H1 (cell line): ENCODE results near the gene EFCAB13. TPM values are rescaled to one million over a fixed set of nuclear protein-coding genes. Genes with fewer than 3 reads are reported as not detected.

Experiments used
- CTCF ChIA-PET: fragments of 300-600 bp; sonication (Branson Sonifier 250); formaldehyde crosslinking; loops from one replicate; lab custom pipeline; 2021; ENCODE audit not compliant: partially characterized antibody; lab: Charles Lee
- POLR2A ChIA-PET: fragments of 300-600 bp; sonication (Branson Sonifier 250); formaldehyde crosslinking; loops from one replicate; lab custom pipeline; 2021; ENCODE audit warnings: inconsistent platforms; ENCODE audit not compliant: partially characterized antibody; lab: Charles Lee
- DNase-seq, 2 experiments: peaks; one replicate each; pipeline versions ENCODE4 v3.0.0 to v3.0.0-alpha.2; 2010 to 2022; ENCODE audit warnings: low spot score in 2 of 2, low read depth in 1 of 2, mixed read lengths in 1 of 2
- FAIRE-seq: peaks from 2 replicates; lab custom pipeline; 2011; peaks lifted over from hg19 to GRCh38; lab: Jason Lieb, UNC
- H2AFZ ChIP-seq: 2 replicates; pipeline ENCODE4 v1.8.1; 2012; ENCODE audit warnings: low read length, inconsistent platforms
- H2AK5ac ChIP-seq: 2 replicates; pipeline ENCODE4 v1.6.1; 2013; ENCODE audit warnings: low read depth, low read length
- H2BK120ac ChIP-seq: replicated peaks from 2 replicates; pipeline ENCODE3; 2013; ENCODE audit warnings: low read depth, low read length, inconsistent platforms
- H2BK12ac ChIP-seq: 2 replicates; pipeline ENCODE4 v1.6.1; 2013; ENCODE audit warnings: low read depth, low read length
- H2BK15ac ChIP-seq: 2 replicates; pipeline ENCODE4 v1.6.1; 2013; ENCODE audit warnings: low read length
- H2BK20ac ChIP-seq: 2 replicates; pipeline ENCODE4 v1.6.1; 2013; ENCODE audit warnings: low read length
- H2BK5ac ChIP-seq: 2 replicates; pipeline ENCODE4 v1.6.1; 2013; ENCODE audit warnings: low read depth, low read length
- H3K14ac ChIP-seq: 2 replicates; pipeline ENCODE4 v1.6.1; 2013; ENCODE audit warnings: inconsistent platforms; ENCODE audit not compliant: insufficient read length
- H3K18ac ChIP-seq: 2 replicates; pipeline ENCODE4 v1.6.1; 2013; ENCODE audit warnings: low read length; ENCODE audit errors: extremely low read depth
- H3K23ac ChIP-seq: 2 replicates; pipeline ENCODE4 v1.6.1; 2013; ENCODE audit warnings: inconsistent platforms; ENCODE audit not compliant: insufficient read length
- H3K23me2 ChIP-seq: 2 replicates; pipeline ENCODE4 v1.6.1; 2013; ENCODE audit warnings: low read depth, low read length
- H3K27ac ChIP-seq: 2 replicates; pipeline ENCODE4 v1.6.1; 2011; ENCODE audit warnings: low read depth, low read length, inconsistent platforms
- H3K27me3 ChIP-seq, 4 experiments: replicated peaks in 1 of 4; 1 replicate in 1 of 4; 2 replicates in 3 of 4; pipeline versions ENCODE4 v1.6.1 to v1.8.1; 2011 to 2013; ENCODE audit warnings: low read length in 3 of 4, mild to moderate bottlenecking in 3 of 4, inconsistent platforms in 2 of 4, mixed read lengths in 2 of 4, moderate library complexity in 1 of 4; ENCODE audit not compliant: control insufficient read depth in 3 of 4, insufficient read depth in 3 of 4; ENCODE audit errors: extremely low read depth in 1 of 4
- H3K36me3 ChIP-seq, 4 experiments: 2 replicates each; pipeline versions ENCODE4 v1.6.1 to v1.8.1; 2011 to 2013; ENCODE audit warnings: mild to moderate bottlenecking in 4 of 4, low read length in 3 of 4, moderate library complexity in 2 of 4, control low read depth in 1 of 4, inconsistent platforms in 1 of 4; ENCODE audit not compliant: insufficient read depth in 4 of 4, control insufficient read depth in 2 of 4
- H3K4ac ChIP-seq: replicated peaks from 2 replicates; pipeline ENCODE3; 2013; ENCODE audit warnings: low read length, low read depth, mixed read lengths, inconsistent platforms; ENCODE audit not compliant: insufficient read length
- H3K4me1 ChIP-seq, 4 experiments: replicated peaks in 1 of 4; 1 replicate in 1 of 4; 2 replicates in 3 of 4; pipeline versions ENCODE4 v1.6.1 to v1.8.1; 2011 to 2013; ENCODE audit warnings: low read length in 3 of 4, inconsistent platforms in 2 of 4, mixed read lengths in 1 of 4; ENCODE audit not compliant: insufficient read depth in 4 of 4, control insufficient read depth in 3 of 4
- H3K4me2 ChIP-seq, 2 experiments: 2 replicates each; pipeline versions ENCODE4 v1.6.1 to v1.8.1; 2011 to 2013; ENCODE audit warnings: low read depth in 2 of 2, low read length in 2 of 2, control low read depth in 1 of 2, inconsistent platforms in 1 of 2, mild to moderate bottlenecking in 1 of 2; ENCODE audit not compliant: insufficient read depth in 1 of 2
- H3K4me3 ChIP-seq, 4 experiments: fragments of 200-600, 300-600 bp in 1 of 4; sonication (generic), shearing (Covaris generic), sonication (Bioruptor Twin) in 1 of 4; 2 replicates each; pipeline versions ENCODE4 v1.5.1 to v1.8.1; 2011 to 2016; ENCODE audit warnings: low read length in 4 of 4, low read depth in 3 of 4, control low read depth in 2 of 4, inconsistent platforms in 2 of 4, mild to moderate bottlenecking in 2 of 4, mixed read lengths in 1 of 4, moderate library complexity in 1 of 4; ENCODE audit not compliant: insufficient read depth in 2 of 4; ENCODE audit errors: extremely low read depth in 1 of 4
- H3K56ac ChIP-seq: replicated peaks from 2 replicates; pipeline ENCODE3; 2013; ENCODE audit warnings: low read depth, mild to moderate bottlenecking, mixed read lengths, low read length, inconsistent platforms; ENCODE audit not compliant: insufficient read length
- H3K79me1 ChIP-seq: 2 replicates; pipeline ENCODE4 v1.6.1; 2013; ENCODE audit warnings: low read depth, low read length, control low read depth
- H3K79me2 ChIP-seq, 2 experiments: 2 replicates each; pipeline versions ENCODE4 v1.6.1 to v1.8.1; 2012 to 2013; ENCODE audit warnings: low read length in 2 of 2, mild to moderate bottlenecking in 2 of 2, inconsistent platforms in 1 of 2; ENCODE audit not compliant: insufficient read depth in 2 of 2, control insufficient read depth in 1 of 2
- H3K9ac ChIP-seq, 4 experiments: replicated peaks in 1 of 4; 1 replicate in 1 of 4; 2 replicates in 3 of 4; pipeline versions ENCODE4 v1.6.1 to v1.8.1; 2011 to 2013; ENCODE audit warnings: low read depth in 3 of 4, low read length in 3 of 4, control low read depth in 2 of 4, mild to moderate bottlenecking in 2 of 4, moderate library complexity in 2 of 4, inconsistent platforms in 1 of 4; ENCODE audit errors: extremely low read depth in 1 of 4
- H3K9me3 ChIP-seq, 2 experiments: 2 replicates each; pipeline versions ENCODE4 v1.6.1 to v1.8.1; 2012 to 2013; ENCODE audit warnings: mild to moderate bottlenecking in 2 of 2, moderate library complexity in 2 of 2, control low read depth in 1 of 2, inconsistent platforms in 1 of 2, low read depth in 1 of 2, low read length in 1 of 2, mixed read lengths in 1 of 2; ENCODE audit not compliant: insufficient read depth in 2 of 2
- H4K20me1 ChIP-seq, 2 experiments: replicated peaks in 1 of 2; 2 replicates each; pipeline versions ENCODE3 to v1.8.1; 2011 to 2013; ENCODE audit warnings: inconsistent platforms in 2 of 2, low read length in 2 of 2, mild to moderate bottlenecking in 1 of 2; ENCODE audit not compliant: insufficient read depth in 2 of 2, control insufficient read depth in 1 of 2
- H4K5ac ChIP-seq: 2 replicates; pipeline ENCODE4 v1.6.1; 2013; ENCODE audit warnings: low read length, low read depth, mixed read lengths, inconsistent platforms; ENCODE audit not compliant: insufficient read length
- H4K8ac ChIP-seq: 2 replicates; pipeline ENCODE4 v1.8.0; 2013; ENCODE audit warnings: mild to moderate bottlenecking, moderate library complexity, low read length, inconsistent platforms; ENCODE audit not compliant: insufficient read depth; ENCODE audit errors: extremely low read depth
- H4K91ac ChIP-seq: replicated peaks from 2 replicates; pipeline ENCODE3; 2013; ENCODE audit warnings: low read length, mixed read lengths, inconsistent platforms; ENCODE audit not compliant: insufficient read length
- CEBPB ChIP-seq: IDR thresholded peaks from 2 replicates; pipeline ENCODE4 v1.6.1; 2012; ENCODE audit warnings: low read depth, low read length
- CHD1 ChIP-seq: IDR thresholded peaks from 2 replicates; pipeline ENCODE4 v1.6.1; 2012; ENCODE audit warnings: low read depth, low read length, improper control_type of control experiment
- CREB1 ChIP-seq: IDR thresholded peaks from 2 replicates; pipeline ENCODE4 v1.6.1; 2012; ENCODE audit warnings: inconsistent platforms
- FOSL1 ChIP-seq: IDR thresholded peaks from 2 replicates; pipeline ENCODE4 v1.6.1; 2011; ENCODE audit warnings: mild to moderate bottlenecking, low read depth, low read length, moderate library complexity; ENCODE audit not compliant: insufficient read depth
- HDAC2 ChIP-seq, 2 experiments: fragments of 300-600 bp in 1 of 2; sonication (generic) in 1 of 2; IDR thresholded peaks; 2 replicates each; pipeline ENCODE4 v1.6.1; 2011 to 2012; ENCODE audit warnings: low read depth in 2 of 2, low read length in 2 of 2, mild to moderate bottlenecking in 2 of 2, moderate library complexity in 2 of 2, borderline replicate concordance in 1 of 2, inconsistent platforms in 1 of 2
- JUN ChIP-seq: IDR thresholded peaks from 2 replicates; pipeline ENCODE4 v1.6.1; 2011; ENCODE audit warnings: low read depth, mild to moderate bottlenecking, improper control_type of control experiment, low read length
- KDM1A ChIP-seq: fragments of 200-600, 300-600 bp; sonication (generic); IDR thresholded peaks from 2 replicates; pipeline ENCODE4 v1.7.1; 2016; ENCODE audit warnings: mild to moderate bottlenecking, low read length, borderline replicate concordance
- PHF8 ChIP-seq: fragments of 200-600 bp; sonication (generic); conservative IDR thresholded peaks from 2 replicates; pipeline ENCODE4 v1.7.1; 2012; ENCODE audit warnings: low read depth, mild to moderate bottlenecking, inconsistent platforms, low read length, moderate library complexity
- POLR2A ChIP-seq, 2 experiments: IDR thresholded peaks; 1 replicate in 1 of 2; 2 replicates in 1 of 2; pipeline ENCODE4 v1.6.1; 2011; ENCODE audit warnings: low read depth in 2 of 2, low read length in 2 of 2, mild to moderate bottlenecking in 2 of 2; ENCODE audit errors: control extremely low read depth in 1 of 2
- POLR2AphosphoS5 ChIP-seq: IDR thresholded peaks from 2 replicates; pipeline ENCODE4 v1.6.1; 2011; ENCODE audit warnings: low read depth, low read length
- RBBP5 ChIP-seq: IDR thresholded peaks from 2 replicates; pipeline ENCODE4 v1.7.1; 2012; ENCODE audit warnings: low read depth, mild to moderate bottlenecking, inconsistent platforms, low read length, moderate library complexity, borderline replicate concordance
- RXRA ChIP-seq: IDR thresholded peaks from 2 replicates; pipeline ENCODE4 v1.6.1; 2011; ENCODE audit warnings: low read depth, mild to moderate bottlenecking, low read length, moderate library complexity; ENCODE audit not compliant: insufficient read depth
- SIRT6 ChIP-seq: IDR thresholded peaks from one replicate; pipeline ENCODE4 v1.7.1; 2012; ENCODE audit warnings: low read length, inconsistent platforms
- SIX5 ChIP-seq: IDR thresholded peaks from 2 replicates; pipeline ENCODE4 v1.6.1; 2011; ENCODE audit warnings: mild to moderate bottlenecking, low read depth, low read length
- SP1 ChIP-seq: IDR thresholded peaks from 2 replicates; pipeline ENCODE4 v1.6.1; 2011; ENCODE audit warnings: low read depth, low read length
- SP4 ChIP-seq: IDR thresholded peaks from 2 replicates; pipeline ENCODE4 v1.6.1; 2012; ENCODE audit warnings: low read length, inconsistent platforms
- TBP ChIP-seq: IDR thresholded peaks from 2 replicates; pipeline ENCODE4 v1.6.1; 2011; ENCODE audit warnings: low read depth, low read length, improper control_type of control experiment
- WGBS, 2 experiments: shearing (Covaris generic) in 1 of 2; methylation state at CpG; one replicate each; pipeline versions ENCODE4 v1.1.6 to v1.1.7; 2013 to 2015; ENCODE audit warnings: low lambda C conversion rate in 2 of 2, mixed read lengths in 2 of 2, inconsistent platforms in 1 of 2, low coverage in 1 of 2, missing lambda C conversion rate in 1 of 2; ENCODE audit not compliant: insufficient replicate concordance in 2 of 2, insufficient coverage in 1 of 2, insufficient read length in 1 of 2; ENCODE audit errors: extremely low coverage in 1 of 2, missing lambda C conversion rate in 1 of 2; 5-methylcytosine and 5-hydroxymethylcytosine counted together
- polyA plus RNA-seq, 7 experiments: library from polyadenylated mRNA; depleted of rRNA in 3 of 7; stranded (reverse) in 5 of 7; unstranded in 2 of 7; fragments of >200 nt in 5 of 7; fragments of 200-250 nt in 2 of 7; gene quantifications; 1 replicate in 5 of 7; 2 replicates in 1 of 7; 4 replicates in 1 of 7; pipeline versions ENCODE4 v1.2.1 to v1.2.3, GENCODE V29; 2011 to 2013; ENCODE audit warnings: missing spikeins in 2 of 7, mixed read lengths in 2 of 7
- total RNA-seq: library from RNA; stranded (reverse); fragmentation: NEBNext Ultra II Directional; extraction: Animal tissue kit (Norgen Biotek cat#: 25700); gene quantifications from 2 replicates; pipeline ENCODE4 v1.2.1, GENCODE V29; 2021

EFCAB13 gene
- total and polyA plus RNA-seq, 2 of the 8 experiments (the other 6 are each of a cell fraction or from before 2014, with no cell fraction given) = 0.12 to 2.0 TPM

DNA sequence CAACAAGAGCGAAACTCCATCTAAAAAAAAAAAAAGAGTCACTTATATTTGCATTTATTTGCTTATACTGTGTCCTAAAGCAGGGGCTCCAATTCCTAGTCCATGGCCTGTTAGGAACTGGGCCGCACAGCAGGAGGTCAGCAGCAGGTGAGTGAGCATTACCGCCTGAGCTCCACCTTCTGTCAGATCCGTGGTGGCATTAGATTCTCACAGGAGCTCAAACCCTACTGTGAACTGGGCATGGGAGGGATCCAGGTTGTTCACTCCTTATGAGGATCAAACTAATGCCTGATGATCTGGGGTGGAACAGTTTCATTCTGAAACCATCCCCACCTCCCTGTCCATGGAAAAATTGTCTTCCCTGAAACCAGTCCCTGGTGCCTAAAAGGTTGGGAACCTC lies 45.2 kb upstream of the EFCAB13 start:
- FAIRE-seq (no peak), DNase-seq (no peak)
- no peak overlapping the region for H3K18ac ChIP-seq
- H4K20me1 ChIP-seq = no peaks in the 10 kb centered on the region
- no peak overlapping the region for H3K4me2 ChIP-seq
- H3K79me2 ChIP-seq = no peaks in the 10 kb centered on the region
- H3K4me1 ChIP-seq = peaks cover 6 to 18% (median 11%) of the 10 kb centered on the region in 4 experiments
- H3K56ac ChIP-seq = no peak overlapping the region
- H2BK12ac ChIP-seq = no peak overlapping the region
- H3K14ac ChIP-seq = no peak overlapping the region
- H3K79me1 ChIP-seq = no peaks in the 10 kb centered on the region
- H4K8ac ChIP-seq = no peak overlapping the region
- H2BK15ac ChIP-seq = no peak overlapping the region
- no peaks in the 10 kb centered on the region for H3K36me3 ChIP-seq
- no peak overlapping the region for H2BK120ac ChIP-seq
- no peak overlapping the region for H3K23ac ChIP-seq
- H2BK5ac ChIP-seq = no peak overlapping the region
- POLR2A ChIA-PET = interaction anchor here (0.8 kb wide), 1 partner anchor 14 kb away, joined by 3 read pairs; no protein-coding TSS in a partner anchor
- H3K23me2 ChIP-seq = no peaks in the 10 kb centered on the region
- no peak overlapping the region for H3K4me3 ChIP-seq
- no peak overlapping the region for H2AFZ ChIP-seq
- H3K4ac ChIP-seq = no peak overlapping the region
- no peaks in the 10 kb centered on the region for H3K9me3 ChIP-seq
- H3K27me3 ChIP-seq = no peaks in the 10 kb centered on the region
- H4K91ac ChIP-seq = no peak overlapping the region
- CTCF ChIA-PET = interaction anchor here (0.9 kb wide), 1 partner anchor 37 kb away, joined by 3 read pairs; no protein-coding TSS in a partner anchor
- no peak overlapping the region for H4K5ac ChIP-seq
- H2AK5ac ChIP-seq = no peak overlapping the region
- H3K27ac ChIP-seq = no peak overlapping the region
- no peak overlapping the region for H2BK20ac ChIP-seq
- H3K9ac ChIP-seq = no peak overlapping the region
- 90% methylated on average over 3 of the region's 4 CpGs; no CpG with 5 or more reads in 1 of the 2 experiments for WGBS, 2 experiments
- no peak for TF ChIP-seq SP4
- no peak for TF ChIP-seq JUN
- no peak for TF ChIP-seq SP1
- TF ChIP-seq CHD1 = no peak
- TF ChIP-seq CREB1 = no peak
- TF ChIP-seq SIRT6 = no peak
- no peak for TF ChIP-seq POLR2A (IDR thresholded peaks at IDR 0.05; ENCODE audit: control extremely low read depth in 1 of 2, low read depth in 2 of 2, low read length in 2 of 2)
- no peak for TF ChIP-seq CEBPB
- no peak for TF ChIP-seq PHF8
- TF ChIP-seq POLR2AphosphoS5 = no peak
- TF ChIP-seq RBBP5 = no peak
- TF ChIP-seq KDM1A = no peak
- no peak for TF ChIP-seq RXRA
- no peak for TF ChIP-seq SIX5
- TF ChIP-seq FOSL1 = no peak
- no peak for TF ChIP-seq TBP
- TF ChIP-seq HDAC2 (IDR thresholded peaks at IDR 0.05; ENCODE audit: borderline replicate concordance in 1 of 2, low read depth in 2 of 2, low read length in 2 of 2) = no peak
